CD4-positive, alpha-beta T cell treated with Interleukin-12 subunit alpha and Interleukin-12 subunit beta, for 1 hour (primary cell): ENCODE data around the gene ACTRT2.

Source experiments
- DNase-seq: peaks from one replicate; pipeline ENCODE4 v3.0.0-alpha.2; 2020

The ACTRT2 gene

DNA sequence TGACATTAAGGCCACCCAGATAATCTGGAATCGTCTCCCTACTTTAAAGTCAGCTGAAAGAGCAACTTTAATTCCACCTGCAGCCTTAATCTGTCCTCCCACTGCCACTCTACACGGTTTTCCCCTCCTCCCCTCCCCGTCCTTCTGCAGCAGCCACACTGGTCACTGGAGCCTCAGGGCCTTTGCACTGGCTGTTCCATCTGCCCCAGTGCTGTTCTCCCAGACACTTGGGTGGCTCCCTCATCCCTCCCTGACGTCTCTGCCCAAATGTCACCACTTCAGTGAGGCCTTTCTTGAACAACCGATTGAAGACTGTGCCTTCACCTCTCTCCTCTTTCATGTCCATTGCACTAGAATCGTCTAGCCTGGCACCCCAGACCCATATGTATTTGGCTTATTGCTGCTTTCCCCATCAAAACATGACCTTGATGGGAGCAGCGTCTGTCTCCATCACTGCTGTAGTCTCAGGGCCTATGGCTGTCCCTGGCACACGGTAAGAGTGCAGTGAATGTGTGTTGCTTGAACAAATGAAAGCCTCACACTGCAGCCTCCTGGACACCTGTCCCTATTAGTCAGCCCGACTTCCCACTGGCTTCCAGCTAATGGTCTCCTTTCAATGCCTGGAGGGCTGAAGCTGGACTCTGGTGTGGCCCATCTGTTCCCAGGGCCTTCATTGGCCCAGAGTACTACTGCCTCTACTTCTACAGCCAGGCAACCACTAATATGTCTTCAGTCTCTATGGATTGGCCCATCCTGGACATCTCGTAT is 37.2 kb downstream of the ACTRT2 start:
- no peak for DNase-seq

- no peak for DNase-seq
These were observed 38.9 kb downstream of the ACTRT2 start for GRCh38 chr1:3060127-3060526.

DNA sequence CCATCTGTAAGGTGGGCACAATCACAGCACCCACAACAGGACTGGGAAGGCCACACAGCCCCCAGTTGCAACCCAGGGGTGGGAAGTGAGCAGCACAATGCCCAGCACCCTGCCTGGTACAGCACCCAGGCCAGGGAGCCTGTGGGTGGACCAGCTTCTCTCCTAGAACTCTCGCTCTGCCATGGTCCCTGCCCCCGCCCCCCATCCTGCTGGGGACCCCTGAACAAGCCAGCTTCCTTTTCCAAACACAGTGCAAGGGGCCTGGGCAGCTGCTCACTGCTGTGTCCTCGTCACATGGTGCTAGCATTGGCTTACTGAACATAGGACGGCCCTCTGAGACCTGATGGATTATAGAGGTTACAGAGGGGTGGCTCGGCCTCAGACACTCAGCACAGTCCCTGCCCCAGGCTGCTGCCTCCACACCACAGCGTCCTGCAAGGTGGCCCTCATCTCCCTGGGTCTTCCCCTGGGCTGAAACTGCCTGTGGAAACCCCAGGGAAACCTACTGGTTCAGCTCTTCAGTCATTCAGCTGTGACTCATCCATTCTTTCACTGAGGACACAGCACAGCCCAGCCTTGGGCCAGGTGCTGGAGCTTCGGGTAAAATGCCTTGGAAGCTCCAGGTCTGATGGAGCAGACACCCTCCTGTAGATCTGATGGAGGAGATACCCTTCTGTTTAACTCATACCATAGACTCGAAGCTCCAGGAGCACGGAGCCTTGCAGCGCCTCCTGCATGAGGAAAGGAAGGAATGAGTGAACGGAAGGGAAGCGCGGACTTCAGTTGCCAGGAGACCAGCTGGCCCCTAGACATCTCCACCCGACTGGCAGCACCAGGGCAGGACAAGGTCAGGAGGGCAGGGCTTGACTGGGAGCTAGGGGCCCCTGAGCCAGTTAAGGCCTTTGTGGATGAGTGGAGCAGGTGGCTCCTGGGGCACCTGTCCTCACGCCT is 39.6 kb downstream of the ACTRT2 start:
- no peak for DNase-seq

DNA sequence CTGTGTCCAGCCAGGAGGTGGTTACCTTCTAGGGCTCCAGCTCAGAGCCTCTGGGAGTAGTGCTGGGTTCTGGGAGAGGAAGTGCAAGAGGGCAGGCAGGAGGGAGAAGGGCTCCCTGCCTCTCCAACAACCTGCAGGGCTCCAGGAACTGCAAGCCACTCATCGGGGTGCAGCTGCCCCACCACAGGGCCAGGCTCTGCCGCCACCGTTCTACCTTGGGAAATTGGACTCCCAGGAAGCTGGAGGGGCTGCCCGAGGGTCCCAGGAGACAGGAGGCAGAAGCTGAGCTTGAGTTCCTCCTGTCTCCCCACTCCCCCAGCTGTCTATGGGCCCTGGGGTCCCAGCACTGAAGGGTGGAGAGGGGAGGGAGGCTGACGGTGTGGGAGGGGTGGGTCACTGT is 40.3 kb downstream of the ACTRT2 start:
- DNase-seq: no peak

- no peak for DNase-seq
These were observed 40.8 kb downstream of the ACTRT2 start for GRCh38 chr1:3061981-3062615.

GRCh38 chr1:3062616-3063378 is 41.5 kb downstream of the ACTRT2 start:
- DNase-seq: no peak

- no peak for DNase-seq
These were observed 42.4 kb downstream of the ACTRT2 start for GRCh38 chr1:3063379-3064295.

GRCh38 chr1:3064296-3064850 is 43.1 kb downstream of the ACTRT2 start:
- DNase-seq: no peak

- no peak for DNase-seq
These were observed 43.6 kb downstream of the ACTRT2 start for GRCh38 chr1:3064901-3065300.

DNA sequence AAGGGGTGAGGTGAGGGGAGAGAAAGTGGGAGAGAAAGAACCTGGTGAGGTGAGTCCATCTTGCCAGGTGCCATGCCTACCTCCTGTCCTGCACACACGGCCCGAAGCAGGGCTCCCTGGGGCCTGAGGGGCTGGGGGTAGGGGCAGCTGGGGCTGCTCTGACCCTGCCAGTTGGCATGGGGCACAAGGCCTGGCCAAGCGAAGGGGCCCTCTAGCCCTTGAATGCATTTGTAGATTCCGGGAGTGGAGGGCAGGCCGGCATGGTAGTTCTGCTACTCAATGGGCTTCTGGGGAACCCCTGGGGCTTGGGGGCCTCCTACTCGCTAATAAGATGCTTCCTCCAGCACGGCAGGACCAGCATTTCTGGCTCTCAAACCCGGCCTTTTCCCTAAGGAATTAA is 44.1 kb downstream of the ACTRT2 start:
- no peak for DNase-seq

DNA sequence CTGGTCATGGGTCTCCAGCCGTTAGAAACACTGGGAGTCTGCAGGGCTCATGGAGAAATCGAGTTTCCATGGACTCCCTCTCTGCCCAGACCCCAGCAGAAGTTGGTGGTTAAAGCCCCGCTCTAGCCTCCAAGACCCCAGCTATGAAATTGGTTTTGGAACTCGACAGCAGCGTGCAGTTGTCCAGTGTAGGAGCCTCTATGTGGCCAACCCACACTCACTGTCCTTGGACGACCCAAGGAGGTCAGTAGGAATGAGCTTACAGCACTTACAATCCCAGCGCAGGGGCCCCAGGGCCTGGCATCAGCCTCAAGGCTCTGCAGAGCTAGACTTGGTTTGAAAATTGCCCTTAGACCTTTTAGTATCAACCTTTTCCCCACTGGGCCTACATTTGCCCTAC is 44.5 kb downstream of the ACTRT2 start:
- no peak for DNase-seq

GRCh38 chr1:3066250-3066711 is 45.0 kb downstream of the ACTRT2 start:
- DNase-seq: no peak

GRCh38 chr1:3066826-3067225 is 45.6 kb downstream of the ACTRT2 start:
- DNase-seq: no peak

DNA sequence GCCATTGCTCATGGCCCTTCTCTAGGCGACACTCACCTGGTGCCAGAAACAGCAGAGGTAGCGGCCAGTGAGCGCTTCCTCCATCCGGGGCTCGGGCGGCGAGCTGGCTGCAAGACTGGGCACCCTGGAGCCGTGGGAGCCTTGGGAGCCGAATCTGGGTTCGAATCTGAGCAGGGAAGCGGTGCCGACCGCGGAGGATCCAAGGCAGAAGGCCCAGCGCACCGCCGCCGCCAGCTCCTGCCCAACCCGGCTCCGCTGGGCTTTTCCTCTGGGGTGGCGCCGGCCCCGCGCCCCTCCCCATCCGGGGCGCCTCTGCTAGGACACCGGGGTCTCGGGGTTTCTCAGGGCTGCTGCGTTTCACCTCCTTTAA is 46.0 kb downstream of the ACTRT2 start:
- DNase-seq: no peak

- DNase-seq: no peak
These were observed 46.6 kb downstream of the ACTRT2 start for GRCh38 chr1:3067671-3068563.

DNA sequence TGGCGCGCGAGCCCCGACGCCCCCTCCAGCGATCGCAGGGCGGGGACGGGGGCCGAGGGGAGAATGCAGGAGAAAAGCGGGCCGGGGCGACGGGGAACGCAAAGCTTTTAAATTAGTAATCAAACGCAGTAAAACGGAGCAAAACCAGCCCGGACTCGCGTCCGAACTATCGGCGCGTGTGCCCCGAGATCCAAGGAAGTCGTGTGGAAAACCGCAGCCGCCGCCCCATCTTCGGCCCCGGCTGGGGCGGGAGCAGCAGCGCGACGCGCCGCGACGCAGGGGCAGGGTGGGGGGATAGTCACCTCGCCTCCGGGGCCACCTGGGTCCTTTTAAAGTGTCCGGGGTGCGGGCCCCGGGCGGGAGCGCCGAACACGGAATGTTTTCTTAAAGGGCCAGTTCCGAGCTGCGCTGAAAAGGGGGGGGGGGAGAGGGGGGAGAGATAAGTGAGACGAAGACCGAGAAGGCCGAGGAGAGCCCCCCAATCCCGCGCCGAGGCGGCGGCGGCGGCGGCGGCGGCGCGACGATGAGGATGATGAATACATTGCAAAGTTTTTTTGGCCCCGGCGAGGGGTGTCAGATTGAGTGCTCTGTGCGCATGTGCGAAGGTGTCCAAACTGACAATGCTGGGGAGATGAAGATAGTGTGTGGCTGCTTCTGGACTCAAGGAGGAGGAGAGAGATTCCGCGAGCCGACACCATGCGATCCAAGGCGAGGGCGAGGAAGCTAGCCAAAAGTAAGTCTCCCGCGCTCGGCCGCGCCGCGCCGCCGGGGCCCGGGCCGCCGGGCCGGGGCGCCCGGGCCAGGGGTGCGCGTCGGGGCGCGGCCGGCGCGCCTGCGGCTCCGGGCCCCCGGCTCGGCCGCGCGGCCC is 47.5 kb downstream of the ACTRT2 start, which contains the start of gene PRDM16:
Gene PRDM16, plus strand, starts transcription at position 640 of the 868 bp plus-strand sequence. Its CDS starts 57 bp downstream, at position 697.
- no peak for DNase-seq

DNA sequence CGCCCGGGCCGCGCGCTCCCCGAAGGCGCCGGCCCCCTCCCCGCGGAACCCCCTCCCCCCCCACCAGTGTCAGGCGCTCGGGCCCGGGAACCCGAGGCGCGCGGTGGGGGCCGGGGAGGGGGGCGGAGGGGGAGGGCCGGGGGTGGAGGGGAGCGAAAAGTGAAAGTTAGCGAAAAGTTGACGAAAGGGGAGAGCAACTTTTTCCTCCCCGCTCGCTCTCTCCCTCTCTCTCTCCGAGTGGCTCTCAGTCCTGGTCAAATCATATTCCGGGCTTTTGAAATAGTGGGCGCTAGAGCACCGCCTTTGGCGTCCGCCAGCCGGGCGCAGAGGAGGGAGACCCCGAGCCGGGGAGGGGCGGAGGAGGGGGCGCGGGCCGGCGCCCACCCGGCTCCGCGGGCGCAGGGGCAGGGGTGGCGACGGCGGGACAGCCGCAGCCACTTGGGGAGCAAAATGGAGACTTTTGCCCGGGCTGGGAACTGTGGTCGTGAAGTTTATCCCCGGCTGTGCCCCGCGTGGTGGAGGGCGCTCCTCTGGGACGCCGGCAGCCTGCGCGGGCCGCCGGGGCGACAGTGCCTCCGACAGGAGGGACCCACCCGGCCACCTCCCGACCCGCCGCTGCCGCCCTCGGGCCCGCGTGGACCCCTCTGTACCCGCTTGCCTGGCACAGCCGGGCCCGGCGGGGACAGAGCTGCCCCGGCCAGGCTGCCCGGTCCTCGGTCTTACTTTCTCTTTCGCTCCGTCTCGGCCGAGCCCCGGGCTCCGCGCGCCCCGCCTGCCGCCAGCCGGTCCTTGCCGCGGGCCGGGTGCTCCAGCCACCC is 48.4 kb downstream of the ACTRT2 start:
- DNase-seq: no peak

DNA sequence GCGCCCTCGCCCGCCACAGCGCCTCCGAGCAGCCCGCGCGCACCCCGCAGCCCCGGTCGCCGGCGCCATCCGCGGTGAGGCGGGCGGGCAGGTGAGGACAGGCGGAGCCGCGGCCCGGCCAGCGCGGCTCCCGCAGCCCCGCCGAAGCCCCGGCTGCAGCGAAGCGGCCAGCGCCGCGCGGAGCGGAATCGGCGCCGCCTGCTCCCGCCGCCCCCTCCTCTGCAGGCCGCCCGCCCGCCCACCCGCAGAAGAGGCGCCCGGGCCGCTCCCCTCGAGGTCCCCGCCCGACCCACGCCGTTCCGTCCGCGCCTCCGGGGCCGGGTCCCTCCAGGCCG is 49.0 kb downstream of the ACTRT2 start:
- no peak for DNase-seq
